Osteoblast (primary cell): ENCODE results near the gene ADCY2. TPM values are rescaled to one million over a fixed set of nuclear protein-coding genes. Genes with fewer than 3 reads are reported as not detected.

Experiments
- DNase-seq: peaks from one replicate; pipeline ENCODE4 v3.0.0; 2011; ENCODE audit warnings: low spot score, mixed read lengths; ENCODE audit not compliant: insufficient read length; ENCODE audit errors: missing footprints
- H2AFZ ChIP-seq: 2 replicates; pipeline ENCODE4 v1.6.0; 2011; ENCODE audit warnings: mild to moderate bottlenecking, low read length
- H3K27ac ChIP-seq: 2 replicates; pipeline ENCODE4 v1.5.1; 2011; ENCODE audit warnings: mild to moderate bottlenecking, low read depth, low read length, moderate library complexity
- H3K27me3 ChIP-seq: 2 replicates; pipeline ENCODE4 v1.6.0; 2012; ENCODE audit warnings: mild to moderate bottlenecking, control low read depth, inconsistent platforms, low read length, moderate library complexity; ENCODE audit not compliant: insufficient read depth
- H3K36me3 ChIP-seq: 2 replicates; pipeline ENCODE4 v1.5.1; 2011; ENCODE audit warnings: mild to moderate bottlenecking, low read length, control low read depth, moderate library complexity; ENCODE audit not compliant: insufficient read depth
- H3K4me1 ChIP-seq: 2 replicates; pipeline ENCODE4 v1.5.1; 2011; ENCODE audit warnings: mild to moderate bottlenecking, low read length, control low read depth, moderate library complexity; ENCODE audit not compliant: insufficient read depth
- H3K4me2 ChIP-seq: 2 replicates; pipeline ENCODE4 v1.6.0; 2011; ENCODE audit warnings: mild to moderate bottlenecking, low read length; ENCODE audit not compliant: insufficient read depth
- H3K4me3 ChIP-seq: fragments of 200-600 bp; sonication (generic); 3 replicates; pipeline ENCODE4 v1.5.1; 2012; ENCODE audit warnings: mild to moderate bottlenecking, low read length, inconsistent platforms; ENCODE audit not compliant: insufficient read depth
- H3K79me2 ChIP-seq: 2 replicates; pipeline ENCODE4 v1.6.0; 2012; ENCODE audit warnings: mild to moderate bottlenecking, low read length, control low read depth, inconsistent platforms; ENCODE audit not compliant: insufficient read depth
- H3K9me3 ChIP-seq: 2 replicates; pipeline ENCODE4 v1.5.1; 2011; ENCODE audit warnings: low read depth, low read length, control low read depth
- H4K20me1 ChIP-seq: 2 replicates; pipeline ENCODE4 v1.6.0; 2012; ENCODE audit warnings: mild to moderate bottlenecking, low read length, control low read depth; ENCODE audit not compliant: insufficient read depth
- CTCF ChIP-seq: IDR thresholded peaks from 2 replicates; pipeline ENCODE4 v1.5.1; 2011; ENCODE audit warnings: mild to moderate bottlenecking, low read depth, low read length, moderate library complexity; ENCODE audit errors: extremely low read depth
- total RNA-seq: library from RNA; depleted of rRNA; stranded (reverse); fragments of >200 nt; gene quantifications from 2 replicates; pipeline ENCODE4 v1.2.3, GENCODE V29; 2012

ADCY2 gene
- total RNA-seq, 1 donor: under 0.01 TPM

DNA sequence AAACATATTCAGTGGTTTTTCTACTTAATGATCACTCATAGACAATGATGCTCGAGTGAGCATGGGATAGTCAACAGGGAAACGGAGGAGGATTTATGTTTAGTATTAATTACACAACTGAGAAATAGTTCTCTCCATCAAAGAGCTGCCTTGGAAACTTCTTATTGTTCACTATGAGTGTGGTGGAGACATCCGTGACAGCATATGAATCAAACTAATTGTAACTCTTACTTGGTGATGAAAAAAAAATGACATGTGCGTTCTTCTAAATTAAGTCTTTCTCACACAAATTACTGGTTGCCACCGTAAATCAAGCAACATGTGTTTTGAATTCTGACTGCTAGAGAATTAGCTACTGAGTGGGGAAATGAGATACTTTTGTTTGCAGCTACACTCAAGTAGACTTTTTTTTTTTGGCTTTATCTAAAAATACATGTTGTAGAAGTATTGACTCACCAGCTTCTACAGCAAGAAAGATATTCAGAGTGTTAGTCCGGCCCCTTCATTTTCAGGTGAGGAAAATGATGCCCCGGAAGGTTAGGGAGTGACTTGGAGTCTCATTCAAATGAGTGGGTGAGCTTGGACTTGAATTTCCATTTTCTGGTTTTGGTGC lies 275.5 kb downstream of the ADCY2 start:
- H3K79me2 ChIP-seq: no peaks in the 10 kb centered on the region
- H3K27me3 ChIP-seq: no peaks in the 10 kb centered on the region
- H3K36me3 ChIP-seq: no peaks in the 10 kb centered on the region
- no peak overlapping the region for H2AFZ ChIP-seq
- H3K4me3 ChIP-seq: no peak overlapping the region
- H3K4me1 ChIP-seq: no peaks in the 10 kb centered on the region
- no peak for TF ChIP-seq CTCF
- H3K27ac ChIP-seq: no peak overlapping the region
- H3K4me2 ChIP-seq: no peak overlapping the region
- no peak for DNase-seq
- peaks cover 1% of the 10 kb centered on the region for H3K9me3 ChIP-seq
- H4K20me1 ChIP-seq: no peaks in the 10 kb centered on the region

GRCh38 chr5:7673658-7674057 lies 277.7 kb downstream of the ADCY2 start:
- H3K27ac ChIP-seq: no peak overlapping the region
- no peak for TF ChIP-seq CTCF
- no peak for DNase-seq

DNA sequence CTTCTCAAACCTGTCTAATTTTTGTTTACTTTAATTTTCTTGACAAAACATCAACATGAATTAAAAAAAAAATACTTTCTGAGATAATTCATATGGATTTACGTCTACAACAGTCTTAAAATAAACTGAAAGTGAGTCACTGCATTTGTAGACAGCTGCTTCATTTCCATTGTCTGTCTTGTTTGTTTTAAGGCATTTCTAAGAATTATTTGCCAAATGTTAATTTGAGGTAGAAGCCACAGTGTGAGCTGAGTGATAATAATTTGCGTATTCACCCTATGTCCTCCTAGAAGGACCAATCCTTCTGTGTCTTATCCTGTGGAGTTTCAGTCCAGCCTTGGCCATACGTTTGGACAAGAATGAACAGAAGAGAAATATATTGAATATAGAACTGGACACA lies 280.5 kb downstream of the ADCY2 start:
- no peaks in the 10 kb centered on the region for H3K79me2 ChIP-seq
- H2AFZ ChIP-seq: no peak overlapping the region
- H4K20me1 ChIP-seq: no peaks in the 10 kb centered on the region
- H3K4me1 ChIP-seq: no peaks in the 10 kb centered on the region
- no peaks in the 10 kb centered on the region for H3K27me3 ChIP-seq
- no peak overlapping the region for H3K4me2 ChIP-seq
- DNase-seq: no peak
- no peaks in the 10 kb centered on the region for H3K36me3 ChIP-seq
- H3K4me3 ChIP-seq: no peak overlapping the region
- no peak overlapping the region for H3K27ac ChIP-seq
- H3K9me3 ChIP-seq: peaks cover 3% of the 10 kb centered on the region
- no peak for TF ChIP-seq CTCF

More at GRCh38 chr5:7673658-7674057, 277.7 kb downstream of the ADCY2 start:
- H3K4me3 ChIP-seq: no peak overlapping the region
- H3K79me2 ChIP-seq: no peaks in the 10 kb centered on the region
- H2AFZ ChIP-seq: no peak overlapping the region
- H3K4me1 ChIP-seq: no peaks in the 10 kb centered on the region
- no peaks in the 10 kb centered on the region for H4K20me1 ChIP-seq
- H3K4me2 ChIP-seq: no peak overlapping the region
- H3K9me3 ChIP-seq: peaks cover 3% of the 10 kb centered on the region
- no peaks in the 10 kb centered on the region for H3K36me3 ChIP-seq
- no peaks in the 10 kb centered on the region for H3K27me3 ChIP-seq

GRCh38 chr5:7678030-7678429 lies 282.1 kb downstream of the ADCY2 start:
- Histone ChIP-seq H3K79me2 (no peaks in the 10 kb centered on the region), H3K9me3 (peaks cover 3% of the 10 kb centered on the region), H3K27ac (no peak overlapping the region), H3K27me3 (no peaks in the 10 kb centered on the region), H3K4me2 (no peak overlapping the region), H3K4me1 (no peaks in the 10 kb centered on the region), H3K4me3 (no peak overlapping the region), H4K20me1 (no peaks in the 10 kb centered on the region), H2AFZ (no peak overlapping the region), H3K36me3 (no peaks in the 10 kb centered on the region)
- TF ChIP-seq CTCF: no peak
- no peak for DNase-seq
